BLaER1 treated with 17β-estradiol and CSF1 and Interleukin-3, amounts not matched to agents 10 nM and 100 nM (cell line): Measurements from ENCODE around the gene FRMPD1.
"Not testable (repeated sequence)": the region's sequence is repeated elsewhere in the genome, so short reads cannot be mapped to it uniquely, and the experiment has no call there.

Experiments
- H3K27ac ChIP-seq, 11 experiments: shearing (Covaris generic); formaldehyde crosslinking; 2 replicates each; pipeline ENCODE4 v1.8.1; 2022
- H3K27me3 ChIP-seq, 11 experiments: shearing (Covaris generic); formaldehyde crosslinking; 2 replicates each; pipeline ENCODE4 v1.8.1; 2022
- H3K36me3 ChIP-seq, 11 experiments: shearing (Covaris generic); formaldehyde crosslinking; 2 replicates each; pipeline ENCODE4 v1.8.1; 2022
- H3K4me1 ChIP-seq, 10 experiments: shearing (Covaris generic); formaldehyde crosslinking; 2 replicates each; pipeline ENCODE4 v1.8.1; 2022
- H3K4me2 ChIP-seq, 11 experiments: shearing (Covaris generic); formaldehyde crosslinking; 2 replicates each; pipeline ENCODE4 v1.8.1; 2022
- H3K4me3 ChIP-seq, 10 experiments: shearing (Covaris generic); formaldehyde crosslinking; 2 replicates each; pipeline ENCODE4 v1.8.1; 2022
- H3K9ac ChIP-seq, 11 experiments: shearing (Covaris generic); formaldehyde crosslinking; 2 replicates each; pipeline ENCODE4 v1.8.1; 2022
- H3K9me3 ChIP-seq, 11 experiments: shearing (Covaris generic); formaldehyde crosslinking; replicated peaks in 1 of 11; 2 replicates each; pipeline ENCODE4 v1.8.1; 2022
- H4K20me1 ChIP-seq, 11 experiments: shearing (Covaris generic); formaldehyde crosslinking; 2 replicates each; pipeline ENCODE4 v1.8.1; 2022
- Cebpa-rat ChIP-seq, 11 experiments: shearing (Covaris generic); IDR thresholded peaks; 2 replicates each; pipeline ENCODE4 v1.8.1; 2022

Gene FRMPD1

DNA sequence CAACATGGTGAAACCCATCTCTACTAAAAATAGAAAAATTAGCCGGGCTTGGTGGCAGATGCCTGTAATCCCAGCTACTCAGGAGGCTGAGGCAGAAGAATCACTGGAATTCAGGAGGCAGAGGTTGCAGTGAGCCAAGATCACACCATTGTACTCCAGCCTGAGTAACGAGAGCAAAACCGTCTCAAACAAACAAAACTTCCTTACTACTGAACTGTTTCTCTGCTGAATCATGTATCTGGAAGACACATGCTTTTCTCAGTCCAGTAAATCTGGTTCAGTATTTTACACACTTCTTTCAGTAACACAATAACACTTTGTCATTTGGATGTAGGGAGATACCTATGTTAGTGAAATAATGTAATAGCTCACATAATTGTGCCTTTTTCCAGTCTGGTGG, 110.8 kb downstream of the FRMPD1 start:
- H3K27ac ChIP-seq, result no peak overlapping the region
- H3K27me3 ChIP-seq, result no peaks in the 10 kb centered on the region
- no peak overlapping the region for H3K4me3 ChIP-seq
- TF ChIP-seq Cebpa-rat (IDR thresholded peaks at IDR 0.05), result no peak
- no peaks in the 10 kb centered on the region for H3K4me1 ChIP-seq
- H3K36me3 ChIP-seq, result peaks cover 16 to 53% (median 29%) of the 10 kb centered on the region in 11 experiments
- peaks cover 0 to 7% (median 0%) of the 10 kb centered on the region in 11 experiments; a peak in 2 of 22 replicates for H3K9me3 ChIP-seq
- H3K4me2 ChIP-seq, result no peak overlapping the region
- H4K20me1 ChIP-seq, result peaks cover 0 to 20% (median 0%) of the 10 kb centered on the region in 11 experiments; a peak in 4 of 22 replicates
- no peak overlapping the region for H3K9ac ChIP-seq

DNA sequence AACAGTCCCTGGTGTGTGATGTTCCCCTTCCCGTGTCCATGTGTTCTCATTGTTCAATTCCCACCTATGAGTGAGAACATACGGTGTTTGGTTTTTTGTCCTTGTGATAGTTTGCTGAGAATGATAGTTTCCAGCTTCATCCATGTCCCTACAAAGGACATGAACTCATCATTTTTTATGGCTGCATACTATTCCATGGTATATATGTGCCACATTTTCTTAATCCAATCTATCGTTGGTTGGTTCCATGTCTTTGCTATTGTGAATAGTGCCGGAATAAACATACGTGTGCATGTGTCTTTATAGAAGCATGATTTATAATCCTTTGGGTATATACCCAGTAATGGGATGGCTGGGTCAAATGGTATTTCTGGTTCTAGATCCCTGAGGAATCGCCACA, 114.5 kb downstream of the FRMPD1 start:
- H4K20me1 ChIP-seq, result peaks cover 0 to 12% (median 4%) of the 10 kb centered on the region in 11 experiments; a peak in 3 of 22 replicates
- not testable (repeated sequence) for H3K27me3 ChIP-seq

DNA sequence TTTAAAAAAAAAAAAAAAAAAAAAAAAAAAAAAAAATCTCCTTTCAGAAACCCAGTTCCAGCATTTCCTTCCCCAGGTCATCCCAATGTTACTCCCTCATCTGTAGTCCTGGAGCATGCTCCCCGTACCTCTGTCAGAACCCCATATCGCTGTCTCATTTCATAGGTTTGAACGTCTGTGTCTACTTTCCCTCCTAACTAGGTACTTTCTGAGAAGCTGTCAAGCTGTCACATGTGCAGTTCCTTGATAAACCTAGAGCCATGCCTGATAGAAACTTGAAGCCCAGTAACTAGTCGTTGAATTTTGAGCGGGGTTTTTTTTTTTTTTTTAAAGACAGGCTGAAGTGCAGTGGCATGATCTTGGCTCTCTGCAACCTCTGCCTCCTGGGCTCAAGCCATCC, 118.6 kb downstream of the FRMPD1 start:
- Histone ChIP-seq H3K9ac (no peak overlapping the region), H3K36me3 (peaks cover 53 to 85% (median 72%) of the 10 kb centered on the region in 11 experiments), H3K4me2 (no peak overlapping the region), H3K4me1 (no peaks in the 10 kb centered on the region), H3K27me3 (no peaks in the 10 kb centered on the region), H3K9me3 (peaks cover 0 to 7% (median 0%) of the 10 kb centered on the region in 11 experiments; a peak in 2 of 22 replicates), H3K27ac (no peak overlapping the region), H4K20me1 (peaks cover 0 to 12% (median 5%) of the 10 kb centered on the region in 11 experiments; a peak in 4 of 22 replicates), H3K4me3 (no peak overlapping the region)
- TF ChIP-seq Cebpa-rat (IDR thresholded peaks at IDR 0.05), result no peak

More for the DNA sequence above, 114.5 kb downstream of the FRMPD1 start:
- peaks cover 22 to 75% (median 55%) of the 10 kb centered on the region in 11 experiments for H3K36me3 ChIP-seq
- not testable (repeated sequence) for H3K9ac ChIP-seq, H3K4me2 ChIP-seq, H3K27ac ChIP-seq, H3K4me3 ChIP-seq, H3K9me3 ChIP-seq, H3K4me1 ChIP-seq

DNA sequence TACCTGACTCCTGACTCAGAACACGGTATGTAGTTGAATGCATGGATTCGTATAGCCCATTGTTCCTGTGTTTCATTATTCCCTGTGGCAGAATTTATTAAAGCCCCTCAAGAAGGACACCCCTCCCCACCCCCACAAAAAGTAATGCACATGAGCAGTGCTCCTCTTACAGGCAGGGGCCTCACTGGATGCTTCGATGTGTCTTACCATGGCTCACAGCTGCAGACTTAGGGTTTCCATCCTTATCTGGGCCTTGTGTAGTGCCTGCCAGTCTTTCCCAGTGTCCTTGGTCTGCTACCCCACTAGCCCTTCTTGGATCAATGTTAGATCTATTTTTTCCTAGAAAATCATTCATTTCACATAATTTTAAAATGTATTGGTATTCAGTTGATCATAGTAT, 119.2 kb downstream of the FRMPD1 start:
- no peak overlapping the region for H3K4me3 ChIP-seq
- peaks cover 0 to 14% (median 5%) of the 10 kb centered on the region in 11 experiments; a peak in 8 of 22 replicates for H4K20me1 ChIP-seq
- H3K36me3 ChIP-seq, result peaks cover 53 to 85% (median 71%) of the 10 kb centered on the region in 11 experiments
- no peaks in the 10 kb centered on the region for H3K4me1 ChIP-seq
- H3K27me3 ChIP-seq, result no peaks in the 10 kb centered on the region
- peaks cover 0 to 4% (median 0%) of the 10 kb centered on the region in 11 experiments; a peak in 2 of 22 replicates for H3K9me3 ChIP-seq
- no peak overlapping the region for H3K27ac ChIP-seq
- H3K4me2 ChIP-seq, result no peak overlapping the region
- H3K9ac ChIP-seq, result no peak overlapping the region
- no peak for TF ChIP-seq Cebpa-rat (IDR thresholded peaks at IDR 0.05)

DNA sequence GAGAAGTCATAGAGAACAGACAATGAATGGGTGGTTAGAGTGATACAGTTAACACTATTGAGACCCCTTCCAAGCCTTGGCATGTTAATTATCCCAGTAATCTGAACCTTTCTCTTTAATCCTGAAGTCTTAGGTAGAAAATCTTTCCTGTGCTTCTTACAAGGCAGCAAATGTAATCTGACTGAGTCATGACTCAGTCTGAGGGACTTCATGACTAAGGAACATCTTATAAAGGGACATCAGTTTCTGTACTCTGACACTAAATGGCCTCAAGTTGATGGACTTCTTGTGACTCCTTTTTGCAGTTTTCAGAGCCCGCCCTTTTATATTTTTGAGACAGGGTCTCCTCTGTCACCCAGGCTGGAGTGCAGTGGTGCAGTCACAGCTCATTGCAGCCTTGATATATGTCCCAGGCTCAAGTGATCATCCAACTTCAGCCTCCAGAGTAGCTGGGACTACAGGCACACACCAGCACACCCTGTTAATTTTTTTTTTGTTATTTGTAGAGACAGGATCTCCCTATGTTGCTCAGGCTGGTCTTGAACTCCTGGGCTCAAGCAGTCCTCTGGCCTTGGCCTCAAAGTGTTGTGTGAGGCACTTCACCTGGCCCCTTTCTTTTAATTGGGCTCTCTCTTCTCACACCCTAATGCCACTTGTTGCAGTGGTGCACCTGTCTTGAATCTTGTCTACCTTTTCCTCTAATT, 124.6 kb downstream of the FRMPD1 start:
- no peak overlapping the region for H3K4me3 ChIP-seq
- no peaks in the 10 kb centered on the region for H3K27me3 ChIP-seq
- H3K36me3 ChIP-seq, result peaks cover 89 to 100% (median 99%) of the 10 kb centered on the region in 11 experiments
- H3K9me3 ChIP-seq, result no peaks in the 10 kb centered on the region
- TF ChIP-seq Cebpa-rat (IDR thresholded peaks at IDR 0.05), result no peak
- no peaks in the 10 kb centered on the region for H3K4me1 ChIP-seq
- H3K27ac ChIP-seq, result no peak overlapping the region
- H3K9ac ChIP-seq, result no peak overlapping the region
- H4K20me1 ChIP-seq, result peaks cover 0 to 50% (median 27%) of the 10 kb centered on the region in 11 experiments; a peak in 17 of 22 replicates
- no peak overlapping the region for H3K4me2 ChIP-seq

DNA sequence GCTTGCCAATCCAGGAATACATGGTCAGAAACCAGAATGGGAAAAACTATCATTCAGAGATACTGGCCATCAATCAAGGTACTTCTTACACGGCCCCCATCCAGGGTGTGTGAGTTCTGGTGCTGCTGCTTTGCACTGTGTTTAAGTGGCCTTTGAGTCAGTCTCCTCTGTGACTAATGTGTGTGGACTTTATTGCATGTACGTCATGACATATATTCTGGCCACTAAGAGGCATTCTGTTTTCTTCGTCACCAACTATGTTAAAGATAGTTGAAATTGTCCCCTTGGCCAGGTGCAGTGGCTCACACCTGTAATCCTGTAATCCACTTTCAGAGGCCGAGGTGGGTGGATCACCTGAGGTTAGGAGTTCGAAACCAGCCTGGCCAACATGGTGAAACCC, 125.6 kb downstream of the FRMPD1 start:
- TF ChIP-seq Cebpa-rat (IDR thresholded peaks at IDR 0.05), result no peak
- H3K27ac ChIP-seq, result no peak overlapping the region
- no peak overlapping the region for H3K9ac ChIP-seq
- no peak overlapping the region for H3K4me2 ChIP-seq
- H3K27me3 ChIP-seq, result no peaks in the 10 kb centered on the region
- peaks cover 92 to 100% (median 100%) of the 10 kb centered on the region in 11 experiments for H3K36me3 ChIP-seq
- no peaks in the 10 kb centered on the region for H3K9me3 ChIP-seq
- H3K4me1 ChIP-seq, result no peaks in the 10 kb centered on the region; a peak in 1 of 20 replicates
- H3K4me3 ChIP-seq, result no peak overlapping the region
- H4K20me1 ChIP-seq, result peaks cover 4 to 59% (median 32%) of the 10 kb centered on the region in 11 experiments; a peak in 19 of 22 replicates

DNA sequence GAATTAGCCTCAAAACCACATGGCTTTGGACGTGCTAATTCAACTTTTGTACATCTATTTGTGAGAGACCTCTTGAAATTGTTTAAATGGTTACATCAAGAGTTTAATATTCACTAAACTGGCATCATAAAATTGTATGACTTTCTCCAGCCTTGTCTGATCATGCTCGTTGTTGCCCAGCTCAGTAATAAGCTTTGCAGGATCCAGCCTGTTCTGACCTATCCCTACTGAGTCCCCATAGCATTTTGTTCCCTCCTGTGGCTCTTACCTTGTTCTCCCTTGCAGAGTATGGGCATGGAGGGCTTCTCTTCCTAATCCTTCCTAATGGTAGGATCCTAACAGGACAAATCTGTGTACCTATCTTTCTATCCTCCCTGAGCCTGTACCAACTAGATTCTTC, 127.8 kb downstream of the FRMPD1 start:
- peaks cover 94 to 100% (median 100%) of the 10 kb centered on the region in 11 experiments for H3K36me3 ChIP-seq
- no peaks in the 10 kb centered on the region for H3K9me3 ChIP-seq
- TF ChIP-seq Cebpa-rat (IDR thresholded peaks at IDR 0.05), result no peak
- H3K27me3 ChIP-seq, result no peaks in the 10 kb centered on the region
- peaks cover 9 to 81% (median 49%) of the 10 kb centered on the region in 11 experiments; a peak in 21 of 22 replicates for H4K20me1 ChIP-seq
- no peak overlapping the region for H3K4me2 ChIP-seq
- peaks cover 16 to 20% (median 18%) of the 10 kb centered on the region in 10 experiments for H3K4me1 ChIP-seq
- H3K9ac ChIP-seq, result no peak overlapping the region
- H3K27ac ChIP-seq, result no peak overlapping the region
- H3K4me3 ChIP-seq, result no peak overlapping the region

DNA sequence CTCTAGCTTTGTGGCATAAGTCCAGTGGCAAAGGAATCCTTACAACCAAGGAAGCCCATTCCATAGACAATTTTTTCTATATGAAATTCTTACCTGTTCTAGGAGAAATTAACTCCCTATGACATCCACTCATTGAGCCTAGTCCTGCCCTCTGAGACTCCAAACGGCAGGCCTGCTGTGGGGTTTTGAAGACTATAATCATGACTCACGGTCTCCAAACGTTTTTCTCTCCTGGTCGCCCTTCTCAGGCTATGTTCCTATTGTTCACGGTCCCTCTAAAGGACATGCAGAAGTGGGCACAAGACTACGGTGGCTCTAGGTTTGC, 133.5 kb downstream of the FRMPD1 start:
- Histone ChIP-seq H3K4me1 (peaks cover 24 to 35% (median 31%) of the 10 kb centered on the region in 10 experiments), H3K9ac (peak overlapping the region; percentile 88 to 94 (median 90)), H3K27me3 (no peaks in the 10 kb centered on the region), H3K4me3 (peak overlapping the region; percentile 74 to 97 (median 86)), H4K20me1 (peaks cover 9 to 54% (median 36%) of the 10 kb centered on the region in 11 experiments; a peak in 18 of 22 replicates), H3K36me3 (peaks cover 43 to 47% (median 45%) of the 10 kb centered on the region in 11 experiments), H3K4me2 (peak overlapping the region; percentile 76 to 96 (median 93)), H3K9me3 (no peaks in the 10 kb centered on the region; a peak in 1 of 22 replicates), H3K27ac (peak overlapping the region; percentile 68 to 94 (median 89))
- no peak for TF ChIP-seq Cebpa-rat (IDR thresholded peaks at IDR 0.05)

DNA sequence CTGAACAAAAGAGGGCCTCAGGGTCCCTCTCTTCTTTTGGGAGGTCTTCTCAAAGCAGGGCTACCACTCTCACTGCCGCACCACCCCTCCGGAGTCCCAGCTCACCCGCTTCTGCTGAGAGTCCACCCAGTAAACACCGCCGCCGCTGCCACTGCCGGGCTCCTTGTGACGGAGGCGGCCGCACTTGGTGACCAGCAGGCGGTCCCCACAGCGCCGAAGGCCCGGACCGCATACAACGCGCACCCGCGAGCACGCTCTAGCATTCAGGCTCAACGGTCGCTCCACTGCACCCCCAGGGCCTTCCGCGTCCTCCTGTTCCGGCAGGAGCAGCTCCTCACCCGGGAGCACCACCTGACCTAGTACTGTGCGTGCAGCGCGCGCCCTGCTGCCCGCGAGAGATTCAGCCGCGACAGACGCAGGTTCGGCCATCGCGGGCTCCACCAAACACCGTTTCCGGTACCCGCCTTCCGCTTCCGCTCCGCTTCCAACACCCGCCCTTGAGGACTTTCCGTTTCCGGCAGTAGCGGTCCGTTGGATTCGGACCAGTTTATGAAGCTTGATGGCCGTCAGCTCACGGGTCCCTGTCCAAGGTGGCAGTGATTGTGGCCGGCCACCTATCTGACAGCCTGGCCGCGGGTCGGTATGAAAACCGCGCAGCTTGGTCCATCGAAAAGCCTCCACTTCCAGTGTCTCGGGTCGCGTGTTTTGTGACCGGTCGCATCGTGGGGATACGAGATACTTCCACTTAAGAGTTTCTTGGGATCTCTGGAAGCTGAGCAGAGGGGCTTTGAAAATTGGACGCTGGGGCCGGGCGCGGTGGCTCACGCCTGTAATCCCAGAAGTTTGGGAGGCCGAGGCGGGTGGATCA, 134.1 kb downstream of the FRMPD1 start, which contains the start of gene EXOSC3:
Gene EXOSC3, minus strand, starts transcription at position 449 of the 868 bp plus-strand sequence. Its CDS starts 20 bp downstream, at position 429.
- Histone ChIP-seq H3K4me1 (peaks cover 24 to 35% (median 31%) of the 10 kb centered on the region in 10 experiments), H3K36me3 (peaks cover 37 to 41% (median 39%) of the 10 kb centered on the region in 11 experiments), H3K27me3 (no peaks in the 10 kb centered on the region), H3K4me2 (peak within 1 kb of the TSS; percentile 76 to 96 (median 93)), H3K4me3 (peak within 1 kb of the TSS; percentile 74 to 97 (median 86)), H3K27ac (peak within 1 kb of the TSS; percentile 68 to 94 (median 89)), H3K9ac (peak within 1 kb of the TSS; percentile 88 to 94 (median 90)), H4K20me1 (peaks cover 9 to 48% (median 35%) of the 10 kb centered on the region in 11 experiments; a peak in 18 of 22 replicates), H3K9me3 (no peaks in the 10 kb centered on the region; a peak in 1 of 22 replicates)
- TF ChIP-seq Cebpa-rat (IDR thresholded peaks at IDR 0.05), result no peak
